Measurements from ENCODE around the gene FBXW5.

The FBXW5 gene

DNA sequence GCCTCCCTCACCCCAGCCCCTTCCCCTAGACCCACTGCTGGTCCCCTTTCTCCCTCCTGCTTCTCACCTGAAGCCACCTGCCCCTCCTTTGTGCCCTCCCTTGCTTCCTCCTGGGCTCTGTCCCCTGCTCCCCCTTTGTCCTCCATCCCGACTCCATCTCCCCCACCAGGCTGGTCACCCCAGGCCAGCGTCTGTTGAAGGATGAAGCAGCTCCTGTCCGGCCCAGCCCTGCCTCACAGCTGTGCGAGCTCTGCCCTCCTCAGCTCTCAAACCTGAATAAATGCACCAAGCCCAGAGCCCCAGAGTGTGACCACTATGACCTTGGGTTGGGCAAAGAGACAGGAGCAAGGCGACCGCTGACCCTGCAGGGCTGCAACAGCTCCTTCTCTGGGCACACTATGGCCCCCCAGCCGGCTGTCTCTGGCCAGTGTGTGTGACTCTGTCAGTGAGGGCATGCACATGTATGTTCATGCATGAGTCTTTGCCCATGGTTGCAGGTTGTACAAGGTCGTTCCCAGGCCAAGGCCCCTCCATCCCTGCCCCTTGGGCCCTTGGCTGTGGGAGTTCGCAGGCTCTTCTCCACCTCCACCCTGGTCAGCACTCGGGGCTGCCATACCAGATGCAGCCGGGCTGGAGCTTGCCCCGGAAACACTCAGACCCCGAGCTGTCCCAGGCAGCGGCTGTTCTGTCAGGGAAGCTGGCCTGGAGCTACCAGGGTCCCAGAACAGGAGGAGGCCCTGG, 10.8 kb upstream of the FBXW5 start:
- no peak overlapping the region for H3K4me3 ChIP-seq
- no peaks in the 10 kb centered on the region for H3K9me3 ChIP-seq
- peaks cover 0 to 7% (median 5%) of the 10 kb centered on the region in 4 donors for H3K4me1 ChIP-seq
- TF ChIP-seq, protein P1, sequence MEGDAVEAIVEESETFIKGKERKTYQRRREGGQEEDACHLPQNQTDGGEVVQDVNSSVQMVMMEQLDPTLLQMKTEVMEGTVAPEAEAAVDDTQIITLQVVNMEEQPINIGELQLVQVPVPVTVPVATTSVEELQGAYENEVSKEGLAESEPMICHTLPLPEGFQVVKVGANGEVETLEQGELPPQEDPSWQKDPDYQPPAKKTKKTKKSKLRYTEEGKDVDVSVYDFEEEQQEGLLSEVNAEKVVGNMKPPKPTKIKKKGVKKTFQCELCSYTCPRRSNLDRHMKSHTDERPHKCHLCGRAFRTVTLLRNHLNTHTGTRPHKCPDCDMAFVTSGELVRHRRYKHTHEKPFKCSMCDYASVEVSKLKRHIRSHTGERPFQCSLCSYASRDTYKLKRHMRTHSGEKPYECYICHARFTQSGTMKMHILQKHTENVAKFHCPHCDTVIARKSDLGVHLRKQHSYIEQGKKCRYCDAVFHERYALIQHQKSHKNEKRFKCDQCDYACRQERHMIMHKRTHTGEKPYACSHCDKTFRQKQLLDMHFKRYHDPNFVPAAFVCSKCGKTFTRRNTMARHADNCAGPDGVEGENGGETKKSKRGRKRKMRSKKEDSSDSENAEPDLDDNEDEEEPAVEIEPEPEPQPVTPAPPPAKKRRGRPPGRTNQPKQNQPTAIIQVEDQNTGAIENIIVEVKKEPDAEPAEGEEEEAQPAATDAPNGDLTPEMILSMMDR (IDR thresholded peaks at IDR 0.05), result no peak
- intact Hi-C loops (cut with DNase I; ENCODE audit: low total_unique reads), result no loop called here
- no peaks in the 10 kb centered on the region for H3K36me3 ChIP-seq
- no peaks in the 10 kb centered on the region for H3K27me3 ChIP-seq
- DNase-seq, result no peak
- no peak overlapping the region for H3K27ac ChIP-seq

DNA sequence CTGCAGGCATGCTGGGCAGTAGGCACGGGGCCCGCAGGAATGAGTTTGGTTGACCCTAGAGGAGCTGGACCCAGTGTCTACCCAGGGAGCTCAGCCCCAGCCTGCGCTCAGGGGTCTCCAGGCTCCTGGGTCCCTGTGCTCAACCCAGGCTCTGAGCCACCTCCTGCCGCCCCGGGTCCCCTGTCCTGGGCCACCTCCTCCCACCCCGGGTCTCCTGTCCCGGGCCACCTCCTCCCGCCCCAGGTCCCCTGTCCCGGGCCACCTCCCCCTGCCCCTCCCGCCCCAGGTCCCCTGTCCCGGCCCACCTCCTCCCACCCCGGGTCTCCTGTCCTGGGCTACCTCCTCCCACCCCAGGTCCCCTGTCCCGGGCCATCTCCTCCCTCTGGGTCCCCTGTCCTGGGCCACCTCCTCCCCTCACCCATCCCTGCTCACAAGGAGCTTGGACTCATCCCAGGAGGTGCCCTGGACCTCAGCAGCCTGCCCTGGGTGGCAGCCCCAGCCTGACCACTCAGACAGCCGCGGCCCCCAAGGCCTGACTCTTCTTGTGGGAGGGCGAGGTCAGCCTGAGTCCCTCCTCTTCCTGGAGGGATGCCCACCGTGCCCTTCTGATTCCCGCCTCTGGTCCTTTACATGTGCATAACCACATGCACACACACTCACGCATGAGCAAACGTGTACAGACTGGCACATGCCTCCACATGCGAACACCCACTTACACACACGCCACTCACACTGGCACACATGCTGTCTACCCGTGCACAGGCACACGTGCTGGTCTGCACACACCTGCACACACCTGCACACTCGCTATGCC, 9.9 kb upstream of the FBXW5 start:
- no peak for DNase-seq
- no peak overlapping the region for H3K4me3 ChIP-seq
- H3K4me1 ChIP-seq, result peaks cover 0 to 10% (median 9%) of the 10 kb centered on the region in 4 donors
- H3K9me3 ChIP-seq, result no peaks in the 10 kb centered on the region
- H3K27me3 ChIP-seq, result no peaks in the 10 kb centered on the region
- no peaks in the 10 kb centered on the region for H3K36me3 ChIP-seq
- intact Hi-C loops (cut with DNase I; ENCODE audit: low total_unique reads), result loop anchor here (5.0 kb wide), 2 partner anchors 33 to 73 kb away; partner anchors contain the start of gene ABCA2
- TF ChIP-seq, protein P1 (IDR thresholded peaks at IDR 0.05), result no peak
- H3K27ac ChIP-seq, result no peak overlapping the region

DNA sequence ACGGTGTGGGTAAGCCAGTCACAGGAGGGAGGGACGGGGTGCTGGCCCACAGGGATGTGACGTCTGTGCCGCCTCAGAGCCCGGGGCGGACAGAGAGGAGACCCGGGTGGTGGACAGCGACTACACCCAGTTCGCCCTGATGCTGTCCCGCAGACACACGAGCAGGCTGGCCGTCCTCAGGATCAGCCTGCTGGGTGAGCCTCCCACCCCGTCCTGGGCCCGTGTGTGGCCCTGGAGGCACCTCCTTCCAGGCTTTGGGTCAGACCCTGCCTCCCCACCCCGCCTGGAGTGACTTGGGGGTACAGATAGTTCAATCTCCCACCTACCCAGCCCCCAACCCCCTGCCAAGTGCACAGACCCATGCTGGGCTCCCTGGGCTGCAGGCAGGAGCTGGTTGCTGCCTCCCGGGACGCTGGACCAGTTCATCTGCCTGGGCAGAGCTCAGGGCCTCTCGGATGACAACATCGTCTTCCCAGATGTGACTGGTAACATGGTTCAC, 9.3 kb upstream of the FBXW5 start:
- Histone ChIP-seq H3K4me1 (peaks cover 0 to 16% (median 14%) of the 10 kb centered on the region in 4 donors), H3K27ac (no peak overlapping the region), H3K4me3 (no peak overlapping the region), H3K27me3 (no peaks in the 10 kb centered on the region), H3K36me3 (no peaks in the 10 kb centered on the region), H3K9me3 (no peaks in the 10 kb centered on the region)
- TF ChIP-seq, protein P1 (IDR thresholded peaks at IDR 0.05), result no peak
- intact Hi-C loops (cut with DNase I; ENCODE audit: low total_unique reads), result loop anchor here (5.0 kb wide), 2 partner anchors 33 to 73 kb away; partner anchors contain the start of gene ABCA2
- no peak for DNase-seq

DNA sequence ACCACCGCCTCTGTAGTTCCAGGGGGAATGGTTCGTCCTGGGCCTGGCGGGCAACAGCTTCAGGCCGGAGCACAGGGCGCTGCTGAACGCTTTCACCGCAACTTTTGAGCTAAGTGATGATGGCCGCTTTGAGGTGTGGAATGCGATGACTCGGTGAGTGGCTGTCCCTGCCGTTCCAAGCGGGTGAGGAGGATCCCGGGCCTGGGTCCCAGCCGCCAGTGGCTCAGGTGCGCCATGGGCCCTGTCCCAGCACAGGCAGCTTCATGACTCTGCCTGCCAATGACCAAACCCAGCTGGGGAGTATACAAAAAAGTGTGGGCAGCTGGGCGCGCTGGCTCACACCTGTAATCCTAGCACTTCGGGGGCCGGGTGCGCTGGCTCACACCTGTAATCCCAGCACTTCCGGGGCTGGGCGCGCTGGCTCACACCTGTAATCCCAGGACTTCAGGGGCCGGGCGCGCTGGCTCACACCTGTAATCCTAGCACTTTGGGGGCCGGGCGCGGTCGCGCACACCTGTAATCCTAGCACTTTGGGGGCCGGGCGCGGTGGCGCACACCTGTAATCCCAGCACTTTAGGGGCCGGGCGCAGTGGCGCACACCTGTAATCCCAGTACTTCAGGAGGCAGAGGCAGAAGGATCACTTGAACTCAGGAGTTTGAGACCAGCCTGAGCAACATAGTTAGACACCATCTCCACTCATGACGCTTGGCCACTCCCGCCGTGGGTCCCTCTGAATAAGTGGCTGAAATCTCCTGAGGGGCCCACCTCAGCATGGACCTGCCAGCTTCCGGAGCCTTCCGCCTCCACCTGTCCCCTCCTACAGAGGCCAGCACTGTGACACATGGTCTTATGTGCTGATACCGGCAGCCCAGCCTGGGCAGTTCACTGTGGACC, 8.6 kb upstream of the FBXW5 start:
- DNase-seq, result no peak

More for the DNA sequence above, 8.6 kb upstream of the FBXW5 start:
- Histone ChIP-seq H3K4me3 (no peak overlapping the region), H3K9me3 (no peaks in the 10 kb centered on the region), H3K4me1 (peaks cover 0 to 17% (median 14%) of the 10 kb centered on the region in 4 donors), H3K36me3 (no peaks in the 10 kb centered on the region), H3K27me3 (no peaks in the 10 kb centered on the region), H3K27ac (no peak overlapping the region)
- intact Hi-C loops (cut with DNase I; ENCODE audit: low total_unique reads), result loop anchor here (5.0 kb wide), 2 partner anchors 34 to 74 kb away; partner anchors contain the start of gene ABCA2
- TF ChIP-seq, protein P1 (IDR thresholded peaks at IDR 0.05), result no peak

Data from tibial artery (tissue), 4 donors.